Cortex of kidney (tissue), 1 donor: ENCODE results near the gene LBX1.

Experiments
- DNase-seq: peaks from one replicate; lab custom pipeline; 2025; lab: John Stamatoyannopoulos, UW

Gene LBX1

DNA sequence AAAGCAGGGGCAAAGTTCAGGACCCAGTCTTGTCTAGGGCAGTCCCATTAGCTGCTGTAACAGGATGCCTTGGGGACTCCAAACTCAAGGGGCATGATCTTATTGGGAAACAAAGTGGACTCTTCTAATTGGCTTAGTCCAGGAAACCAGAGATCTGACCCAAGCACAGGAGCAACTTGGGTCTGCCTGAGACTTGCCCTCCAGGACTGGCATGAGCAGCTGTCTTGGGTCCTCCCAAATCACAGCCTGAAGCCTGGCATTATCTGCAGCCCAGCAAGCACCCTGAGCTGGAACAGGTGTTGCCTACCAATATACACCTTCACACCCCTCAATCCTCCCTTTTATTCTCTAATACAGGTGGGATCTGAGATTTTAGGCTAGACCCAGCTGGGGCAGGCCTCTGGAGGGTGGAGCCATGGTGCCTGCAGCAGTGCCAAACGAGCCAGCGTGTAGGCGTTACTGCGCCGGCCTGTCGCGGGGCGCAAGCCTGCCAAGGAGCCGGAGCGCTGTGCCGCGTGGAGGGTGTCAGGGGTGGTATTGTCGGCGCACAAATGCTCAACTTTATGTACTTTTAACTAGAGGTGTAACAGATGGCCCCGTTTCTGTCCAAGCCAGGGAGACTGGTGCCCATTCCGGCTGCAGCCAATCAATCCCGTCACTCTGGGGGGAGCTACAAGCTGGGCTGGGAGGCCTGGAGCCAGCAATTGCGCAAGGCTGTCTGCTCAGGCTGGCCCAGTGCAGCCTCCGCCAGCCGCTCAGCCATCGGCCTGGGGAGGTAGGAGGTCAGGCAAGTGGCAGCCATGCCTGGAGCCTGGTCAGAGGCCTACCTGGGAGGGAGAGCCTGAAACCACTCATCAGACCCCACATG, 12.8 kb upstream of the LBX1 start:
- no peak for DNase-seq

- DNase-seq: no peak
Measured at GRCh38 chr10:101238732-101239105, 9.5 kb upstream of the LBX1 start.

DNA sequence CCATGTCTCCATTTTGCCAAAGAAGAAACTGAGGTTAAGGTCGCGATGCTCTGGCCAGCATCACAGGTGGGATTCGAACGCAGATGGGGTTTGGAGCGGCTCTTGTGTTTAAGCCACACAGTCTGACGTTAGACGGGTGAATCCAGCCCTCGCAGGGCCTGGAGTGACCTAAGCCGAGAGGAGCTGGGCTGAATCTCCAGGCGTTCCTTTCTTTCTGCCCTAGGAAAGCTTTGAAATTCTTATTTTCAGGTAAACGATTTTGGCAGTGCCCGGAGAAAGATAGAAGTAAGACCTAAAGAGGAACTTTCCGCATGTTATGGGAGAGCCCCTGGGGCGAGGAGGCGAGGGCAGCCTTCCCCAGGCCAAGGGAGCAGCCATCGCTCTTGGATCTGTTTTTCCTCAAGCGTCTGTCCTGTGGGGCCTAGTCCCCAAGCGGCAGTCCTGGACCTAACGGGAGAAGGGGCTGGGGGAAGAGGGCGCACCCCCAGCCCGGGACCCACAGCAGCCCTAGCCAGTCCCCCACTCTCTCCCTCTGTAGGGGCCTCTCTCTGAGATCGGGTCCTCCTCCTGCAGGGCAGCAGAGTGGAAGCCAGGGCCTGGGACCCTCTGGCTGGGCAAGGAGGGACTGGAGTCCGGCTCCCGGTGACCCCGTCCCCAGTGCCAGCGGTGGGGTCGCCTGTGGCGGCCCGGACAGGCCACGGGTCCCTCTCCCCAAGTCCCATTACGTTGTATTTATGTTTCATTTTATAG, 8.9 kb upstream of the LBX1 start:
- DNase-seq: no peak

DNA sequence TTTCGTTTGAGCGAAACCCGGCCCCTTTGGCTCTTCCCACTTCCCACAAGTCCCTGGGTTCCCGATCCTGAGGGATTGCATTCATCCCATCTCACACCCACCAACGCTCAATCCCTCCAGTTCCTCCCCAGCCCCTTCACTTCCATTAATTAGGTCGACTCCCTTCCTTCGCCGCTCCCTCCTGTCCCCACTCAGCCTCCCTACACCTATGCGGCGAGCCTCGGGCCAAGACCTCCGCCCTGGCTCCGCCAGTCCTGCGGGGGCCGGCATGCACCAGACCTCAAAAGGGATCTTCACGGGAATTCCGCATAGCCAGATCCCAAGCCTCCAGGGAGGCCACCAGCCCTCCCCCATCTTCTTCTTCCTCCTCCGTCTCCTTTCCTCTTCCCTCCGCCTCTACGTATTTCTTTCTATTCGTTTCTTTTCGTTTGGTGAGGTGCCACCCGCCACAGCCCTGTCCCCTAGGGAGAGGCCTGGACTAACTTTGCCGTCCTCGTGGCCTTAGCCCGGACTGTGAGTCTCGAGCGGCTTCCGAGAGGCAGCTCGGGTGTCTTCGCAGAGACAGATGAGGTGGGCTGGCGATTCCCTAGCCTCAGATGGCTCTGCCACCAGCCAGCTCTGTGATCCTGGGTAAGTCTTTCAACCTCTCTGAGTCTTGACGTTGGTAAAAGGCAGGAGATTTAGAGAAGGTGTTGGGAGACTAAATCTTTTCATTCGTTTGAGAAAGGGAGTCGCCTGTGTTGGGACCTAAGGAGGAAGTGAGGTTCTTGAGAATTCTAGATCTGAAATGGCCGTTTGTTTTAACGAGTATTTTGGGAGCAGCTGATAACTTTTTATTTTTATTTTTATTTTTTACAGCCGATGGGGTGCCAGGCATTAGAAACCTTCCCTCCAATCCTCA, 8.1 kb upstream of the LBX1 start:
- no peak for DNase-seq

- DNase-seq: no peak
Measured at GRCh38 chr10:101236376-101237080, 7.3 kb upstream of the LBX1 start.

DNA sequence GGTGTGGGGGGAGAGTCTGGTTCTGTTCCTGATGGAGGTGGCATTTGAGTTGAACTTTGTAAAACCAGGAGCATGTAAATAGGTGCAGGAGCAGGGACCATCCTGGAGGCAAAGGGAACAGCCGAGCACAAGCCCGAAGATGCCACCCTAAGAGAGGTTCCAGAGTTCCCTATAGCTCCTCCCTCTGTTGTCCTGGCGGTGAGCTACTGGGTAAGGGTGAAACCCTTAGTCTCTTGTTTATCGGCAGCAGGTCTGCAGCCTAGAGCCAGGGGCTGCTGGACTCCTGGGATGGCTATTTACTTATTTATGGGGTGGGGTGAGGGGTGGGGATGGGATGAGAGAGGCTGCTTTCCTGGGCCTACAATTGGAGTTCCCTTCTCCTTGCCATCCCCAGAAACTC, 6.5 kb upstream of the LBX1 start:
- DNase-seq: no peak

DNA sequence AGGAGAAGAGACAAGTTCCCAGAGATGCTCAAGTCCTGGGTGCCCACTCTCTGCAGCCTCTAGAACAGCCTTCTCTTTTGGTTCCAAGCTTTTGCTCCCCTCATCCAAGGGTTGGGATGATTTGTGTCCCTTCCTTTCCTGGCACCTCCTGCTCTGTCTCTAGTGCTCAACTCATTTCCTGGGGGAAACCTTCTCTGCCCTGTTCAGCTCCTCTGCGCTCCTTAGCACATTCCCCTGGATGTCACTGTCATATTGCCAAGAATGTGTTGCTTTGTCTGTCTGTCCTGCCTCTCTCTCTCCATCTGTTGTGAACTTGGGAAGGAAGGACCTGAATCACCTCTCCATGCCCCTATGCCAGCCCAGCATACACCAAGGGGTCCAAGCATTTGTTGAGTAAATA, 5.1 kb upstream of the LBX1 start:
- DNase-seq: no peak

DNA sequence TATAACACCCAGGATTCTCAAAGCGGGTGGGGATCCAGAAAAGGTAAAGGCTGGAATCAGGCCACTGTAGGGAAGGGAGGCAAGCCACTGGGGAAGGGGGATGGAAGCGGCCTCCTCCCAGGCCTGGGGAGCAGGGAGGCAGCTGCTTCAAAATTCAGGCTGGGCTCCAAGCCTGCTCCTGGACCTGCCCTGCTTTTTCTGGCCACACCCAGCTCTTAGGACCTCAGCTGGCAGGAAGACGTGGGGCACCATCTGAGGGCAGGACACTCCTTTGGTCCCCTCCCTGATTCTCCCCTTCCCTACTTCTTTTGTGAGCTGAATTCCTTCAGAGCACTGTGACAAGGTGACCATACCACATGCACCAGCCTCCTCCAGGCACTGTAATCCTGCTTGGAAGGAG, 4.6 kb upstream of the LBX1 start:
- no peak for DNase-seq

DNA sequence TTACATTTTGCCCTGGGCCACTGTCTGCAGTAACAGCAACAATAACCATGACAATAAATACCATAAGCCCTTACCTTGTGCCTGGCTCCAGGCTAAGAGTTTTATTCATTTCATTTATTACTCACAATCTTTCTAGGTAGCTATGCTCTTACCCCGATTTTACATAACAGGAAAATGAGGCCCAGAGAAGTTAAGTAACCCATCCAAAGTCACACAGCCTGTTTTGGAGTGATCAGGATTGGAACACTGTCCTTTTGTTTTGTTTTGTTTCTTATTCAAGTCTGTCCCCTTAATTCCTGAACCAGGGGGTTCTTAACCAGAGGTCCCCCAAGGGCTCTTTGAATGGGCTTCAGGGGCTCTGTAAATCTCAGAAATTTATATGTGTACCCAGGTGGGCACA, 4.2 kb upstream of the LBX1 start:
- no peak for DNase-seq

DNA sequence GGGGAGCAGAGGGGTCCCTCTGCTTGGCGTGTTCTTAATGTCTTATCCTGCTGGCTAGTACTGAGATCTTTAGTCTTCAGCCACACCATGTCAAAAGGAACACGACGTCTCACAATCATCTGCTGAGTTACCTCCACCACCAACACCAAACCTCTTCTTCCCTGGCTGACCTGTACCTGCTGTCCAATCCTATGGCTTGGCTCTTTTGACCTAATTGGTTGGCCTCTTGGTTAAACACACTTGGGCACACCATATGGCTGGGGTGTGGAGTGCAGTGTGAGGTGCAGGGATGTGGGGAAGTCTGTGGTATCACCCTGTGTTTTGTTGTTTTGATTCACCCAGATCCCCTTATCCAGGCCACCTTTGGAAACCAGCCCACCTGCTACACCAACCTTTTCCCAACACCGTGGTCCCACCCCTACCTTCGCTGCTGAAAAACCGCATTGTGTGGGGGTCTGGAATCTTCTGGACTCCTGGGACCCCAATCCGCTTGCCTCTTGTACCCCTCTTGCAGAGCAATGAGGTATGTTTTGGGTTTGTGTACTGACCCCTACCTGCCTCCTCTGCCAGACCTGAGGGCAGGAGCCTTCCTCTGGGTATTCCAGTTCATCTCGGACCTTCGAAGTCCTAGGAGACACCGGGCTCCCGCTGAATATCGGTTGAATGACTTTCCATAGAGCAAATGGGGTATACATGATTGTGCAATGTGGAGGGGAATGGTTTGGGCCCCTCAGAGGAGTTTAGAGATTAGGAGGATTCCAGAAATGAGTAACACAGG, 2.8 kb upstream of the LBX1 start:
- DNase-seq: no peak

GRCh38 chr10:101231092-101231491, 1.8 kb upstream of the LBX1 start:
- no peak for DNase-seq

DNA sequence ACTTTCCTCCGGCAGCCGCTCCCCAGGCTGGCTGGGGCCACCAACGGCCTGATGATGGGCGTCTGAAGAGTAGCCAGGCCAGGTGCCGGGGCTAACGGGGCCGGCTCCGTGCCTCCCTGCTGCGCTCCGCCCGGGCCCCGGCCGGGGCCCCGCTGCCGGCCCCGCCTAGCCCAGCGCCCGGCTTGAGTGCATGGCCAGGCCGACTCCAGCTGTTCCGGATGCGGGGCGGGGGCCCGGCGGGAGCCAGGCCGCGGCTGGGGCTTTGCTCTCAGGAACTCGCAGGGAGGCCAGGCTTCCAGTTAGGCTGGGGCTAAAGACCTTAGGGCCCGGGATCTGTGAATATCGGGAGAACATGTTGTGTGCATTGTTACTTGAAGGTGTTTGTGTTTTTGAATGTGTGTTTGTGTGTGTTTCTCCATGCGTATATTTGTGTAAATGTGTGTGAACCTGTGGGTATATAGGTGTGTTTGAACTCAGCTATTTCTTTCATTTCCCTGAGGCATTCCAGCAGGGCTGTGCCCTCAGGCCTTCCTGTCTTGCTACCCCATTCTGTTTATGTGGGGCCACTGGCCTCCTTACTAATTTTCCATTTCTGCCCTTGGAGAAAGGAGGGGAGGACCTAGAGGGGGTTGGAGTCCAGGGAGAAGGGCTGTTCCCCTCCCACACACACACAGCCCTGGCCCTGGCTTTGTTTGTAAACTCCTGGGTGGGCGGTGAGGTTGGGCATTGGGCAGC, 1.1 kb upstream of the LBX1 start:
- DNase-seq: no peak

GRCh38 chr10:101228966-101229265, 347 bp downstream of the LBX1 start:
- no peak for DNase-seq

- no peak for DNase-seq
Measured at GRCh38 chr10:101228153-101228965, 904 bp downstream of the LBX1 start.

DNA sequence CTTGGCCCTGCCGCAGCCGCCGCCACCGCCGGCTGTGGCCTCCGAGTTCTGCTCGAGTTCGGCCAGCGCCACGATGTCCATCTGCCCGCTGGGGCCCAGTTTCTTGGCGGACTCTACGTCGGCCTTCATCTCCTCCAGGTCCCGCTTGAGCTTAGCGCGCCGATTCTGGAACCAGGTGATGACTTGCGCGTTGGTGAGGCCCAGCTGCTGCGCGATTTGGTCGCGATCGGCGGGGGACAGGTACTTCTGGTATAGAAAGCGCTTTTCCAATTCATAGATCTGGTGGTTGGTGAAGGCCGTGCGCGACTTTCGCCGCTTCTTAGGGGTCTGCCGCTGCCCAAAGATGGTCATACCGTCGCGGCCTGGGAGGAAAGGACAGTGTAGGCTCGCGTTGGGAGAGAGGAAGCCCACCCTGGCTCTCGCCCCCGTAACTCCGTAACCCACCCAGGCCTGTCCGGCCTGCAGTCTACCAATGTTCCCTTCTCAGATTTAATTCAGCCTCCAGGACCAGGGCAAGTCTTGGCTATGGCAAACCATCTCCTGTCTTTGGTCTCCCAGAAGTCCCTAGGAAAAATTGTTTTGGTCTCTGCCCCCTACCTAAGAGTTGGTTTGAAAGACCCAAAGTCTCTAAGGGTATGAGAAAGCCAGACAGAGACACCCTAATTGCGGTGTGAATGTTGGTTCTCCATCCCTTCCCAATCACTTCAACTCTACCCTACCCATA, 1.7 kb downstream of the LBX1 start:
- no peak for DNase-seq

GRCh38 chr10:101226491-101227428, 2.5 kb downstream of the LBX1 start:
- DNase-seq: no peak

- no peak for DNase-seq
Measured at GRCh38 chr10:101225846-101226421, 3.3 kb downstream of the LBX1 start.
